Gastrocnemius medialis (tissue), 4 donors: ENCODE results near the gene PRDM15. TPM values are rescaled to one million over a fixed set of nuclear protein-coding genes. Genes with fewer than 3 reads are reported as not detected.

Experiments
- ATAC-seq, 2 donors: fragments of 150-250 bp; one replicate each; pipeline ENCODE4 v1.9.1; 2016
- DNase-seq, 2 donors: peaks; one replicate each; pipeline ENCODE4 v3.0.0-alpha.2; 2019
- H3K27ac ChIP-seq, 4 donors: fragments of 200-600 bp; sonication (generic); 1 replicate in 1 of 4; 2 replicates in 3 of 4; pipeline ENCODE4 v1.5.1; 2016 to 2018; ENCODE audit warnings: mild to moderate bottlenecking in 2 of 4, moderate library complexity in 1 of 4
- H3K27me3 ChIP-seq, 3 donors: fragments of 200-600 bp; sonication (generic) in 2 of 3; 1 replicate in 1 of 3; 2 replicates in 2 of 3; pipeline versions ENCODE4 v1.5.1 to v1.6.0; 2016 to 2019; ENCODE audit warnings: mild to moderate bottlenecking in 1 of 3, moderate library complexity in 1 of 3
- H3K36me3 ChIP-seq, 2 donors: fragments of 200-600 bp; sonication (generic) in 1 of 2; one replicate each; pipeline ENCODE4 v1.5.1; 2017 to 2018
- H3K4me1 ChIP-seq, 2 donors: fragments of 200-600 bp; sonication (generic) in 1 of 2; one replicate each; pipeline ENCODE4 v1.5.1; 2016 to 2017; ENCODE audit warnings: mild to moderate bottlenecking in 2 of 2
- H3K4me3 ChIP-seq, 4 donors: fragments of 200-600 bp; sonication (generic) in 3 of 4; 1 replicate in 1 of 4; 2 replicates in 3 of 4; pipeline ENCODE4 v1.5.1; 2016 to 2019; ENCODE audit warnings: mild to moderate bottlenecking in 2 of 4
- H3K9me3 ChIP-seq, 3 donors: fragments of 200-600 bp; sonication (generic) in 2 of 3; 1 replicate in 1 of 3; 2 replicates in 2 of 3; pipeline ENCODE4 v1.5.1; 2016 to 2019
- POLR2A ChIP-seq, 2 donors: fragments of 450-650 bp; IDR thresholded peaks; one replicate each; pipeline ENCODE4 v1.6.1; 2017; ENCODE audit warnings: antibody characterized with exemption in 2 of 2, mild to moderate bottlenecking in 2 of 2, moderate library complexity in 2 of 2
- in situ Hi-C, 4 donors: fragments of 200-750 bp; cut with MboI; loops; one replicate each; pipeline versions ENCODE4 v1.15.0 to v1.8.0; 2017; ENCODE audit warnings: low sequenced_read_pairs in 4 of 4
- intact Hi-C: fragments of 100-400 bp; cut with DNase I; formaldehyde crosslinking; loops from one replicate; pipeline ENCODE4 v1.15.1; 2023; ENCODE audit warnings: low total_unique reads
- total RNA-seq, 4 donors: library from RNA; depleted of rRNA; stranded (reverse); fragments of >200 nt; gene quantifications; one replicate each; pipeline versions ENCODE4 v1.1.0 to v1.2.3, GENCODE V29; 2016
- TF ChIP-seq, protein P1 (sequence below), 5 experiments: fragments of 450-650 bp in 3 of 5; fragments of 200-600 bp in 2 of 5; sonication (generic) in 2 of 5; IDR thresholded peaks in 4 of 5; conservative IDR thresholded peaks in 1 of 5; 1 replicate in 4 of 5; 2 replicates in 1 of 5; pipeline ENCODE4 v1.5.1; 2016 to 2019; ENCODE audit warnings: antibody characterized with exemption in 5 of 5, mild to moderate bottlenecking in 3 of 5, moderate library complexity in 3 of 5

Gene PRDM15
- total RNA-seq, 4 donors from 2014 or later, result 4.4 to 13.6 (median 5.4) TPM

GRCh38 chr21:41815652-41816582, 63.2 kb downstream of the PRDM15 start:
- intact Hi-C loops, result no loop called here

GRCh38 chr21:41813226-41813625, 65.9 kb downstream of the PRDM15 start:
- in situ Hi-C loops (loop anchor here in 3 of 4 donors (10.0 to 25.0 kb wide), 2 partner anchors 299 to 302 kb away; no protein-coding TSS in a partner anchor), intact Hi-C loops (no loop called here)
- Histone ChIP-seq H3K27ac (no peak overlapping the region), H3K27me3 (no peaks in the 10 kb centered on the region), H3K36me3 (peaks cover 0 to 35% of the 10 kb centered on the region in 2 donors), H3K9me3 (no peaks in the 10 kb centered on the region), H3K4me1 (no peaks in the 10 kb centered on the region), H3K4me3 (no peak overlapping the region)
- DNase-seq (no peak), ATAC-seq (no peak)
- TF ChIP-seq, protein P1, sequence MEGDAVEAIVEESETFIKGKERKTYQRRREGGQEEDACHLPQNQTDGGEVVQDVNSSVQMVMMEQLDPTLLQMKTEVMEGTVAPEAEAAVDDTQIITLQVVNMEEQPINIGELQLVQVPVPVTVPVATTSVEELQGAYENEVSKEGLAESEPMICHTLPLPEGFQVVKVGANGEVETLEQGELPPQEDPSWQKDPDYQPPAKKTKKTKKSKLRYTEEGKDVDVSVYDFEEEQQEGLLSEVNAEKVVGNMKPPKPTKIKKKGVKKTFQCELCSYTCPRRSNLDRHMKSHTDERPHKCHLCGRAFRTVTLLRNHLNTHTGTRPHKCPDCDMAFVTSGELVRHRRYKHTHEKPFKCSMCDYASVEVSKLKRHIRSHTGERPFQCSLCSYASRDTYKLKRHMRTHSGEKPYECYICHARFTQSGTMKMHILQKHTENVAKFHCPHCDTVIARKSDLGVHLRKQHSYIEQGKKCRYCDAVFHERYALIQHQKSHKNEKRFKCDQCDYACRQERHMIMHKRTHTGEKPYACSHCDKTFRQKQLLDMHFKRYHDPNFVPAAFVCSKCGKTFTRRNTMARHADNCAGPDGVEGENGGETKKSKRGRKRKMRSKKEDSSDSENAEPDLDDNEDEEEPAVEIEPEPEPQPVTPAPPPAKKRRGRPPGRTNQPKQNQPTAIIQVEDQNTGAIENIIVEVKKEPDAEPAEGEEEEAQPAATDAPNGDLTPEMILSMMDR (IDR thresholded peaks at IDR 0.05 in 4 of 5, conservative IDR thresholded peaks at IDR 0.05 in 1 of 5), result no peak
- no peak for TF ChIP-seq POLR2A (IDR thresholded peaks at IDR 0.05)

More at GRCh38 chr21:41815652-41816582, 63.2 kb downstream of the PRDM15 start:
- H3K4me1 ChIP-seq, result no peaks in the 10 kb centered on the region
- no peak overlapping the region for H3K4me3 ChIP-seq
- no peak overlapping the region for H3K27ac ChIP-seq
- no peak for ATAC-seq
- TF ChIP-seq POLR2A (IDR thresholded peaks at IDR 0.05), result no peak
- TF ChIP-seq, protein P1 (IDR thresholded peaks at IDR 0.05 in 4 of 5, conservative IDR thresholded peaks at IDR 0.05 in 1 of 5), result no peak
- in situ Hi-C loops, result loop anchor here in 3 of 4 donors (10.0 to 25.0 kb wide), 2 partner anchors 296 to 299 kb away; no protein-coding TSS in a partner anchor
- DNase-seq, result no peak
- peaks cover 0 to 37% of the 10 kb centered on the region in 2 donors for H3K36me3 ChIP-seq
- no peaks in the 10 kb centered on the region for H3K9me3 ChIP-seq
- H3K27me3 ChIP-seq, result no peaks in the 10 kb centered on the region

- H3K9me3 ChIP-seq, result no peaks in the 10 kb centered on the region
- DNase-seq (no peak), ATAC-seq (no peak)
- in situ Hi-C loops (loop anchor here in 3 of 4 donors (10.0 to 25.0 kb wide), 2 partner anchors 300 to 302 kb away; no protein-coding TSS in a partner anchor), intact Hi-C loops (no loop called here)
- H3K27me3 ChIP-seq, result no peaks in the 10 kb centered on the region
- no peaks in the 10 kb centered on the region for H3K4me1 ChIP-seq
- H3K36me3 ChIP-seq, result peaks cover 0 to 35% of the 10 kb centered on the region in 2 donors
- TF ChIP-seq, protein P1 (IDR thresholded peaks at IDR 0.05 in 4 of 5, conservative IDR thresholded peaks at IDR 0.05 in 1 of 5), result no peak
- no peak for TF ChIP-seq POLR2A (IDR thresholded peaks at IDR 0.05)
- H3K27ac ChIP-seq, result no peak overlapping the region
- no peak overlapping the region for H3K4me3 ChIP-seq
Measured at GRCh38 chr21:41812679-41813078, 66.5 kb downstream of the PRDM15 start.

DNA sequence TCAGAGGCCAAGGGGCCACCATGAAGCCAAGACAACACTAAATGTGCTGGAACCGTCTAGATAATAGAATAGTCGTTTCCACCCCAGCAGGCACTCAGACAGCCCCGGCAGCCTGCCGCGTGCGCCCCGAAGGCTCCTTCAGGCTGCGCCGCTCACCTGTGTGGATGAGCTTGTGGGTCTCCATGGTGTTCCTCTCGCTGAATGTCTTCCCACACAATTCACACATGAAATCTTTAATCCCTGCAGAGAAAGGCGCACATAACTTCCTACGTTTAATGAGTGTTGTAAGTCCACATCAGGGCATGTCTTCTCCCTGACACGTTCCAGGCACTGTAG, 68.6 kb downstream of the PRDM15 start:
- H3K4me3 ChIP-seq, result no peak overlapping the region
- no peak for DNase-seq
- no peaks in the 10 kb centered on the region for H3K4me1 ChIP-seq
- in situ Hi-C loops (loop anchor here in 3 of 4 donors (10.0 to 25.0 kb wide), 2 partner anchors 302 to 304 kb away; no protein-coding TSS in a partner anchor), intact Hi-C loops (no loop called here)
- H3K27me3 ChIP-seq, result no peaks in the 10 kb centered on the region
- H3K36me3 ChIP-seq, result peaks cover 0 to 32% of the 10 kb centered on the region in 2 donors
- H3K27ac ChIP-seq, result no peak overlapping the region
- no peak for ATAC-seq
- H3K9me3 ChIP-seq, result no peaks in the 10 kb centered on the region
- TF ChIP-seq, protein P1 (IDR thresholded peaks at IDR 0.05 in 4 of 5, conservative IDR thresholded peaks at IDR 0.05 in 1 of 5), result no peak
- TF ChIP-seq POLR2A (IDR thresholded peaks at IDR 0.05), result no peak
